ENCODE data around the gene ELOVL6.
A peak's percentile ranks its signal among the peaks of the same experiment; 100 is the strongest.

ELOVL6 gene

DNA sequence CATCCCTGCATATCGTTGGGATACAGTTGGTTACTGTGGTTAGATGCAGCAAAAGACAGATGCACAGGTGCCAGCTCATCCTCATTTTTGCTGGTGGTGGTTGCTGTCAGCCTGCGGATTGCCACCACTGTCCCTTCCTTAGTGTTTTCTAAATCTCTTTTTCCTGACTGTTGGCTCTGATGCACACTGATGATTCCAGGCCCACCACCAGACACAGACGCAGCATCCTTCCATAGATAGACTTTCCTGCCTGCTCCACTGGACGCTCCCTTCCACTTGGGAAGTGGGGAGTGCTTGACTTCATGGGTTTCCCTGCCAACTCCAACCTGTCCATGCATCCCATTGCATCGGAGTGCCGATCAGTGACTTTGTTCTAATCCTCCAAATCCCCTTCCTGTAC lies 184.2 kb downstream of the ELOVL6 start:
- DNase-seq: no peak

DNA sequence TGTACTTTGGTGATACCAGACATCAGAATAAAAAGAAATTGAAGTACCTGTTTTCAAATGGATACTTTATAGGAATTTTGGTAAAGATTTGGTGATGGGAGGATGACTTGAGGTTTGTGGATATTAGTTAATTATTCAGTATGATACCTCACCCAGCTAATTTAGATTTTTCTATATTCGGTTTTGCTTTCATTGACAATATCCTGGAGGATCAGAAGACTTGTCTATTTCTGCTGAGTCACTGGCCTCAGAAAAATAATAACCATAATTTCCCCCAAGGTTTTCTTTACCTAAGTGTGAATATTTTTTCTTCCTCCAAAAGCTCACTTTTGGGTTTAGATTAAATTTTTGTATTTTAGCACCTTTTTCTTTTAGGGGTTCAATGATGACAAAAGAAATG lies 185.5 kb downstream of the ELOVL6 start:
- no peak for DNase-seq

DNA sequence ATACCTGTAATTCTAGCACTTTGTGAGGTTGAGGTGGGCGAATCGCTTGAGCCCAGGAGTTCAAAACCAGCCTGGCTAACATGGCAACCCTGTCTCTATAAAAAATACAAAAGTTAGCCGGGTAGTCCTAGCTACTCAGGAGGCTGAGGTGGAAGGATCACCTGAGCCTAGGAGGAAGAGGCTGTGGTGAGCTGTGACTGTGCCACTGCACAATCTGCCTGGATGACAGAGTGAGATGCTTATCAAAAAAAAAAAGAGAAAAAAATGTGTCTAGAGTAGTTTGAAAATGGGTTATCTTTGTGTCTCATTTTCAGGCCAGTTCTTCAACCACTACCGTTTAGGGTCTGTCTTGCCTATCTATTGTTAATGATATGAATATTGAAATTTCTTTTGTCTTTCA lies 187.6 kb downstream of the ELOVL6 start:
- DNase-seq: no peak

DNA sequence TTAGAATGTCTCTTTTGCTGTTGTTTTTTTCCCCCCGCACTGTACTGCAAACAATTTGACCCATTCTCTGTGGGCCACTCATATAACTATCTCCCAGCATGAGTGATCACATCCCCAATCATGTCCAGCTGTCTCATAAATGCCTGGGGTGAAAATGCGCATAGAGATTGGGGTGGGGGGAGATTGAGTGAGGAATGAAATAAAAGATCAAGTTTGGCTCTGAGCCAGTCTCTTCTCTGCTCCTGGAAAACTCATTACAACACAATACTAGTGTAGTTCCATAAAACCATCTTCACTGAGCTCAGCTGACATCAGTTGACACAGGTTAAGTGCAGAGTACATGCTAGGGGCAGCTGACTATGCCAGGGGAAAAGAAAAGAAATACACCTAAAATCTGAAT lies 188.9 kb downstream of the ELOVL6 start:
- DNase-seq: no peak

DNA sequence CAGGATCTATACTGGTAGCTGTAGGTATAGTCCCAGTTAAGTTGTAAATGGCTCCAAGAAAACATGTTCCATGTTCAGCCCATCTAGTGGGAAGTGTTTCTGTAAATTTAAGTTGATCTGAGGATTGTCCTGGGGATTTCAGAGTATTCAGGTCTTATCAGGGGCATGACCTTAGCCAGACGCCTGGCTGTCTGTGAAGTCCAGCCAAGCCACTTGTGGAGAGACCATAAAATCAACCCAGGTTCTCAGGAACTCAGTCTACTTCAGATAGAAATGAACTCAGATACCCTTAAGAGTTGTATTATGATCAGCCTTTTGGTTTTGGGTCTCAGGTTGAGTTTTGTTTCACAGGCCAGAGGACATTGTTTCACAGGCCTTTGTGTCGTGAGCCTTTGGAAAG lies 189.9 kb downstream of the ELOVL6 start:
- DNase-seq: no peak

DNA sequence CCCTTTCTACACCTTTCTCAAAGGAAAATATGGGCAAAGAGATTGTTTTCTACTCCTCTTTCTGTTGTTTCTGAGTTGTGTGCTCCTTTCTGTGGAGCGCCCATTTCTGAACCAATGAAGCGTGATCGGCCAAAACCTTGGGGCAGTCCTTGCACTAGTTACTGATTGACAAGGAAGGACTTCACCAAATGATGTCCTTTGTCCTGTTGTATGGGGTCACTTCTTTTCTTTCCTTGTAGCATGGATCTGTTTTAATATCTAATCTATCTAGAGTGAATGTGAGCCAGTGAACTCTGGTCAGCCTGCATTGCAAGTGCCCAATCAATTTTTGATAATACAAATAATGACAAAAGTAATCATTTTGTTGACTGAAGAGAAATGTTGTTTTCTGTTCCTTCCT lies 191.2 kb downstream of the ELOVL6 start:
- no peak for DNase-seq

DNA sequence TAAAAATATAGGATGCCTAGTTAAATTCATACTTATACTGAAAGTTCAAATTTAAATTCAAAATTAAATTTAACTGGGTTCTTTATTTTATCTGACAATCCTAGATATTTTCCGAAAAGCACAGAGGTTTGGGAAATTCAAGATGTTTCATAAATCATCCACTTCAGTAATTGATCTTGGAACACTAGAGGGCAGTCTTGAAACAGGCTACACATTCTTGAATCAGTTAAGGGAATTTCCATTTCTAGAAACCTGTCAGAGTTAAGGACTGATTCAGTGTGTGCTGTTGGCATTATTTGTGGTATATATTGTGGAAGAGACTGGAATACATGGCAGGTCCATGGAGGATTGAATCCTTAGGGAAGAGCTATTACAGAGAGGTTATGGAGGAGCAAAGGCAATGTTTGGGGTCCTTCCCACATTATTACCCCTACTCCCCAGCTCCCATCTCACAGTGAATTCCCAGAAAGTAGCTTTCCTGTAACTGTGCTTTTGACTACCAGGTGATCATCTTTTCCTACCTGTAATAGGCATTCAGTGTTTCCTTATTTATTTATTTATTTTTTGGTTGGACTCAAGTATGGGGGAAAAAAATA lies 192.9 kb downstream of the ELOVL6 start:
- DNase-seq: peak in 1 of 2 experiments; percentile 1

DNA sequence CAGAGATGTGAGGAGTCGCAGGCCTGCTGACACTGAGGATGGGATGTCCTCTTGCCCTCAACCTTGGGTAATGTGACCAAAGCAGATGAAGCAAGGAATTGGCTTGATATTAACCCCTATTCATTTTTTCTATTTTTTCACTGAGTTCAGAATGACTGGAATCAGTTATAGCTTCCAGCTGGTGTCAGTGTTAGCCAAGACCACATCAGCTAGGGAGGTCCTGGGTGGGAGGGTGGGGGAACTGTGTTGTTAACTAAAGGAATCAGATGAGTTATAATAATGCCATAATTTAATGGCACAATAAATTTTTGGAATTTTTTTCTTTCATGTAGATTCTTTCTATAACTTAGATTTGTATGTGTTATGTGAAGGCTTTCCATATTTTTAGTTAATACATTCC lies 193.9 kb downstream of the ELOVL6 start:
- no peak for DNase-seq

DNA sequence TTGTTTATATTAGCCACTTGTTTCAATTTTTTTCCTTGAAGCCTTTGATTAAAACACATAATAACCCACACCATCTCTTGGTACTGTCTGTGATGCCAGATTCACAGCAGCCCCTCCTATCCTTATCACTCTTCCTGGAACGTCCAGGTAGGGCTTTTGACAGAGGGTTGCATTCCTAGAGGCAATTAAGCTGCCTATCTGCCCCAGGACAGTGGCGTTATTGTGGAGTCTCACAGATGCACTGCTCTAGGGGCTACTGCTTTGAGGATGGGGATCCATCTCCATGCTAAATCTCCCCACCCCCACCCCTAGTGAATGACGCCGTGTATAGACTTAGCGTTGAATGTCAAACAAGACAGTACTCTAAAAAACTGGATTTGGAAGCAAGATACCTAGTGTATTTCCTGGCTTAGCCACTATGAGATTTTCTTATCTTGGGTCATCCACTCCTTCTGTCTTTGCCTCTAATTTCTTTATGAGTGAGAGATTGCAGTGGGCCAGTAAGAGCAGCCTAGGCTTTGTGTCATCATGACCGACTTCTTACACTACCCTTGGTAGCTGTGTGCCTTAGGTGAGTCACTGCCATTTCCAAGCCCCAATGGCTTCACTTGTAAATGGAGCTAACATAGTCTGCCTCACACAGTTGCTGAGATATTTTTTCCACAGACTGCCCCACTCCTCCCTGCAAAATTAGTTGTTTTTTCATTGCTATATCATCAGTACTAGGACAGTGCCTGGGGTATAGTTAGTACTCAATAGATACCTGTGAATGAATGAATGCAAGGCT lies 194.8 kb downstream of the ELOVL6 start:
- DNase-seq: no peak

DNA sequence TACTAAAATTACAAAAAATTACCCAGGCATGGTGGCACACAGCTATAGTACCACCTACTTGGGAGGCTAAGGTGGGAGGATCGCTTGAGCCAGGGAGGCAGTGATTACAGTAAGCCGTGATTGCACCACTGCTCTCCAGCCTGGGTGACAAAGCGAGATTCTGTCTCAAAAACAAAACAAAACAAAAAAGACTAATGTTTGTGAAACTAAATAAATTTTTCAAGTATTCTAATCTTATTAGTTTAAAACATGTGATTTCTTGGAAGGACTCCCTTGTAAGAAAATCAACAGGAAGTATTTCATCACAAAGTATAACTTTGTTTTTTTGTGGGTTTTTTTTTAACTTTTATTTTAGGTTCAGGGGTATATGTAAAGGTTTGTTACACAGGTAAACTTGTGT lies 196.1 kb downstream of the ELOVL6 start:
- no peak for DNase-seq

DNA sequence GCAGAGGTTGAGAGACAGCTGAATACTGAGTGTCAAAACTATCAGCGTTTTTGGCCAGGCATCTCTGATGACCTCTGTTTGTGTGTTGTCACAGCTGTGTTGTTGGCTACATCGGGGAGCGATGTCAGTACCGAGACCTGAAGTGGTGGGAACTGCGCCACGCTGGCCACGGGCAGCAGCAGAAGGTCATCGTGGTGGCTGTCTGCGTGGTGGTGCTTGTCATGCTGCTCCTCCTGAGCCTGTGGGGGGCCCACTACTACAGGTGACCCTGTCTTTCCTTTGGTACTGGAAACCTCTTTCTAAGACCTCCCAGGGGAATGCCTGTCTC lies 198.9 kb downstream of the ELOVL6 start:
- no peak for DNase-seq

DNA sequence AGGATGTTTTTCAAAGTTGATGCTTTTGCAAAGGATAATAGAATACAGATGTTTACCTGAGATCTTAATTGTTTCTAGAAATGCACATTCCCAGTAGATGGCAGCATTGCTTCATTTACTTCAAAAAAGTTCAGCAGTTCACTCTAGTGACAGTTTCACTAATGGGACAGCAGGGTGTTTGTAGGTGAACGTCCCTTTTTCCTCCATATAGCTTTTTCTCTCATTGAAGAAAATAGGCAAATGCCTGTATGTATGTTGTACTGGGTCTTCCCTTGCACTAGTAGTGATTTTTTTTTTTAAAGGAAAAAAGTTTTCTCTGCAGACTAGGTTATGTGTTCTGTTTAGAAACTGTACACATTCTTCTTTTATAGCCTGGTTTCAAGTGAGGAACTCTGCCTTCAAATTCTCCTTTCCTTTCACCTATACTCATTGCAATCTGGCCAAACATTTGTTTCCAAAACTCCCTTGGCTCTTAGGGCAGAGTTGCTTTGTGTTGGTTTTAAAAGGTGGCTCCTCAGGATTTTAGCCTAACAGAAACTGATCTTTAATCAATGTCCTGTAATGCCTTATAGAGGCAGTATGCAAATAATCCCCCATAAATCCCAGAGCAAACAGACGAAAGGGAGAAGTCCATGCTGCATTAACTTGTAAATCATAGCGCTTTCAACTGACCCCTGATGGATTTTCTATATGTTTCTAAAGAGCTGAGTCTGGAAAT lies 199.4 kb downstream of the ELOVL6 start:
- DNase-seq: no peak

DNA sequence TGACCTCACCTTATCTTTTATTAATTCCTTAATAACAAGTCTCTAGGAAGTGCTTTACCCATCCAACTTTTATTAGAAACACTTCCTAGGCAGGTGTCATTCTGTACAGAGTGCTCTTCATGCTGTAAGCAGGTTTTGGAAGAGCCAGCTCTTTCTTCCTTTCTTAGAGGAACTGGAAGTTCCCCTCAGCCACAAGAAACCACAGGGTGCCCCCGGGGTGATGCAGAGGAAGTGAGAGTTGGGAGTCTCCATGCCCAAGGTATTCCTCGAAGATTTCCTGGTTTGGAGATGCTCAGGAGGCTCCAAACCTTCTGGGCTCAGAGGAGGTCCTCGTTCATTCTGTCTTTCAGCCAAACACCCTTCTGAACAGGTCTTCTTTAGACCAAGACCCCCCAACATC lies 201.9 kb downstream of the ELOVL6 start:
- no peak for DNase-seq
